ENCODE results near the gene ITPA.
"Not testable (repeated sequence)": the region's sequence is repeated elsewhere in the genome, so short reads cannot be mapped to it uniquely, and the experiment has no call there.

The ITPA gene

GRCh38 chr20:3183896-3184612 is 25.2 kb upstream of the ITPA start:
- no peak for TF ChIP-seq CTCF (IDR thresholded peaks at IDR 0.05; ENCODE audit: extremely low read depth, insufficient read depth, missing control alignments)
- DNase-seq (ENCODE audit: low spot score): no peak
- in situ Hi-C loops (cut with MboI; ENCODE audit: low pct_unique_long_range_greater_than_20kb, low sequenced_read_pairs, unreplicated experiment): no loop called here

GRCh38 chr20:3187861-3188260 is 21.4 kb upstream of the ITPA start:
- DNase-seq (ENCODE audit: low spot score); in situ Hi-C loops (cut with MboI; ENCODE audit: low pct_unique_long_range_greater_than_20kb, low sequenced_read_pairs, unreplicated experiment): not testable (repeated sequence)

- no peak for TF ChIP-seq CTCF (IDR thresholded peaks at IDR 0.05; ENCODE audit: extremely low read depth, insufficient read depth, missing control alignments)
- in situ Hi-C loops (cut with MboI; ENCODE audit: low pct_unique_long_range_greater_than_20kb, low sequenced_read_pairs, unreplicated experiment): no loop called here
- DNase-seq (ENCODE audit: low spot score): no peak
Observed at GRCh38 chr20:3188823-3189413, 20.4 kb upstream of the ITPA start.

GRCh38 chr20:3189561-3190131 is 19.7 kb upstream of the ITPA start:
- TF ChIP-seq CTCF (IDR thresholded peaks at IDR 0.05; ENCODE audit: extremely low read depth, insufficient read depth, missing control alignments): no peak
- in situ Hi-C loops (cut with MboI; ENCODE audit: low pct_unique_long_range_greater_than_20kb, low sequenced_read_pairs, unreplicated experiment): no loop called here
- DNase-seq (ENCODE audit: low spot score): no peak

- no peak for DNase-seq (ENCODE audit: low spot score)
- in situ Hi-C loops (cut with MboI; ENCODE audit: low pct_unique_long_range_greater_than_20kb, low sequenced_read_pairs, unreplicated experiment): no loop called here
- TF ChIP-seq CTCF (IDR thresholded peaks at IDR 0.05; ENCODE audit: extremely low read depth, insufficient read depth, missing control alignments): no peak
Observed at GRCh38 chr20:3190681-3191111, 18.6 kb upstream of the ITPA start.

- TF ChIP-seq CTCF (IDR thresholded peaks at IDR 0.05; ENCODE audit: extremely low read depth, insufficient read depth, missing control alignments): no peak
- in situ Hi-C loops (cut with MboI; ENCODE audit: low pct_unique_long_range_greater_than_20kb, low sequenced_read_pairs, unreplicated experiment): no loop called here
- no peak for DNase-seq (ENCODE audit: low spot score)
Observed at GRCh38 chr20:3192226-3193015, 16.9 kb upstream of the ITPA start.

Data from GM13977 (cell line).